ENCODE measurements around the gene TBC1D16. TPM values are rescaled to one million over a fixed set of nuclear protein-coding genes. Genes with fewer than 3 reads are reported as not detected.
"Not testable (repeated sequence)": the region's sequence is repeated elsewhere in the genome, so short reads cannot be mapped to it uniquely, and the experiment has no call there.

Gene TBC1D16
- total and polyA plus RNA-seq, 7 donors = 1.7 to 11.4 (median 6.5) TPM

GRCh38 chr17:80049986-80050385, 14.3 kb upstream of the TBC1D16 start:
- H3K27ac ChIP-seq = no peak overlapping the region
- H3K36me3 ChIP-seq (ENCODE audit: insufficient read depth in 1 of 2, low read depth in 1 of 2) = no peaks in the 10 kb centered on the region
- no peaks in the 10 kb centered on the region for H3K4me1 ChIP-seq
- DNase-seq (no peak), ATAC-seq (no peak)
- no peaks in the 10 kb centered on the region for H3K9me3 ChIP-seq
- intact Hi-C loops (cut with DNase I) = no loop called here
- no peak for TF ChIP-seq CTCF (IDR thresholded peaks at IDR 0.05)
- H3K27me3 ChIP-seq (ENCODE audit: insufficient read depth in 3 of 3, low read length in 2 of 3) = no peaks in the 10 kb centered on the region
- 93 to 97% (median 97%) methylated on average over 21 of the region's 21 CpGs for WGBS, 3 donors
- H3K4me3 ChIP-seq = no peak overlapping the region

GRCh38 chr17:80047176-80047575, 11.5 kb upstream of the TBC1D16 start:
- Histone ChIP-seq H3K4me3 (no peak overlapping the region), H3K27me3 (ENCODE audit: insufficient read depth in 3 of 3, low read length in 2 of 3) (no peaks in the 10 kb centered on the region), H3K4me1 (no peaks in the 10 kb centered on the region), H3K36me3 (ENCODE audit: insufficient read depth in 1 of 2, low read depth in 1 of 2) (no peaks in the 10 kb centered on the region), H3K9me3 (no peaks in the 10 kb centered on the region), H3K27ac (no peak overlapping the region)
- TF ChIP-seq CTCF (IDR thresholded peaks at IDR 0.05) = no peak
- ATAC-seq (no peak), DNase-seq (no peak)
- 87 to 93% (median 91%) methylated on average over 11 of the region's 11 CpGs for WGBS, 3 donors
- intact Hi-C loops (cut with DNase I) = no loop called here

- H3K27ac ChIP-seq; H3K4me1 ChIP-seq; H3K4me3 ChIP-seq; ATAC-seq; H3K9me3 ChIP-seq; DNase-seq; H3K27me3 ChIP-seq (ENCODE audit: insufficient read depth in 3 of 3, low read length in 2 of 3); H3K36me3 ChIP-seq (ENCODE audit: insufficient read depth in 1 of 2, low read depth in 1 of 2); intact Hi-C loops (cut with DNase I): not testable (repeated sequence)
- WGBS, 3 donors = 95 to 97% (median 95%) methylated on average over 10 of the region's 10 CpGs
Measured at GRCh38 chr17:80046709-80047108, 11.0 kb upstream of the TBC1D16 start.

GRCh38 chr17:80045703-80046102, 10.0 kb upstream of the TBC1D16 start:
- intact Hi-C loops (cut with DNase I) = no loop called here
- no peak overlapping the region for H3K4me3 ChIP-seq
- no peaks in the 10 kb centered on the region for H3K9me3 ChIP-seq
- no peak for TF ChIP-seq CTCF (IDR thresholded peaks at IDR 0.05)
- H3K27me3 ChIP-seq (ENCODE audit: insufficient read depth in 3 of 3, low read length in 2 of 3) = no peaks in the 10 kb centered on the region
- H3K36me3 ChIP-seq (ENCODE audit: insufficient read depth in 1 of 2, low read depth in 1 of 2) = no peaks in the 10 kb centered on the region
- no peaks in the 10 kb centered on the region for H3K4me1 ChIP-seq
- ATAC-seq (no peak), DNase-seq (no peak)
- H3K27ac ChIP-seq = no peak overlapping the region
- 63 to 68% (median 64%) methylated on average over 4 of the region's 4 CpGs for WGBS, 3 donors

GRCh38 chr17:80043963-80044362, 8.3 kb upstream of the TBC1D16 start:
- WGBS, 3 donors = 90 to 95% (median 93%) methylated on average over 6 of the region's 6 CpGs
- DNase-seq = no peak
- H3K27me3 ChIP-seq (ENCODE audit: insufficient read depth in 3 of 3, low read length in 2 of 3) = no peaks in the 10 kb centered on the region
- TF ChIP-seq CTCF (IDR thresholded peaks at IDR 0.05) = no peak
- no peak for ATAC-seq
- intact Hi-C loops (cut with DNase I) = no loop called here
- H3K4me3 ChIP-seq = no peak overlapping the region
- no peaks in the 10 kb centered on the region for H3K4me1 ChIP-seq
- H3K27ac ChIP-seq = no peak overlapping the region
- H3K36me3 ChIP-seq (ENCODE audit: insufficient read depth in 1 of 2, low read depth in 1 of 2) = no peaks in the 10 kb centered on the region
- no peaks in the 10 kb centered on the region for H3K9me3 ChIP-seq
